H1 (cell line): ENCODE measurements around the gene KATNIP. TPM values are rescaled to one million over a fixed set of nuclear protein-coding genes. Genes with fewer than 3 reads are reported as not detected.

Experiments used
- CTCF ChIA-PET: fragments of 300-600 bp; sonication (Branson Sonifier 250); formaldehyde crosslinking; loops from one replicate; lab custom pipeline; 2021; ENCODE audit not compliant: partially characterized antibody; lab: Charles Lee
- POLR2A ChIA-PET: fragments of 300-600 bp; sonication (Branson Sonifier 250); formaldehyde crosslinking; loops from one replicate; lab custom pipeline; 2021; ENCODE audit warnings: inconsistent platforms; ENCODE audit not compliant: partially characterized antibody; lab: Charles Lee
- DNase-seq, 2 experiments: peaks; one replicate each; pipeline versions ENCODE4 v3.0.0 to v3.0.0-alpha.2; 2010 to 2022; ENCODE audit warnings: low spot score in 2 of 2, low read depth in 1 of 2, mixed read lengths in 1 of 2
- FAIRE-seq: peaks from 2 replicates; lab custom pipeline; 2011; peaks lifted over from hg19 to GRCh38; lab: Jason Lieb, UNC
- H2AFZ ChIP-seq: 2 replicates; pipeline ENCODE4 v1.8.1; 2012; ENCODE audit warnings: low read length, inconsistent platforms
- H2AK5ac ChIP-seq: 2 replicates; pipeline ENCODE4 v1.6.1; 2013; ENCODE audit warnings: low read depth, low read length
- H2BK120ac ChIP-seq: replicated peaks from 2 replicates; pipeline ENCODE3; 2013; ENCODE audit warnings: low read depth, low read length, inconsistent platforms
- H2BK12ac ChIP-seq: 2 replicates; pipeline ENCODE4 v1.6.1; 2013; ENCODE audit warnings: low read depth, low read length
- H2BK15ac ChIP-seq: 2 replicates; pipeline ENCODE4 v1.6.1; 2013; ENCODE audit warnings: low read length
- H2BK20ac ChIP-seq: 2 replicates; pipeline ENCODE4 v1.6.1; 2013; ENCODE audit warnings: low read length
- H2BK5ac ChIP-seq: 2 replicates; pipeline ENCODE4 v1.6.1; 2013; ENCODE audit warnings: low read depth, low read length
- H3K14ac ChIP-seq: 2 replicates; pipeline ENCODE4 v1.6.1; 2013; ENCODE audit warnings: inconsistent platforms; ENCODE audit not compliant: insufficient read length
- H3K18ac ChIP-seq: 2 replicates; pipeline ENCODE4 v1.6.1; 2013; ENCODE audit warnings: low read length; ENCODE audit errors: extremely low read depth
- H3K23ac ChIP-seq: 2 replicates; pipeline ENCODE4 v1.6.1; 2013; ENCODE audit warnings: inconsistent platforms; ENCODE audit not compliant: insufficient read length
- H3K23me2 ChIP-seq: 2 replicates; pipeline ENCODE4 v1.6.1; 2013; ENCODE audit warnings: low read depth, low read length
- H3K27ac ChIP-seq: 2 replicates; pipeline ENCODE4 v1.6.1; 2011; ENCODE audit warnings: low read depth, low read length, inconsistent platforms
- H3K27me3 ChIP-seq, 4 experiments: replicated peaks in 1 of 4; 1 replicate in 1 of 4; 2 replicates in 3 of 4; pipeline versions ENCODE4 v1.6.1 to v1.8.1; 2011 to 2013; ENCODE audit warnings: low read length in 3 of 4, mild to moderate bottlenecking in 3 of 4, inconsistent platforms in 2 of 4, mixed read lengths in 2 of 4, moderate library complexity in 1 of 4; ENCODE audit not compliant: control insufficient read depth in 3 of 4, insufficient read depth in 3 of 4; ENCODE audit errors: extremely low read depth in 1 of 4
- H3K36me3 ChIP-seq, 4 experiments: 2 replicates each; pipeline versions ENCODE4 v1.6.1 to v1.8.1; 2011 to 2013; ENCODE audit warnings: mild to moderate bottlenecking in 4 of 4, low read length in 3 of 4, moderate library complexity in 2 of 4, control low read depth in 1 of 4, inconsistent platforms in 1 of 4; ENCODE audit not compliant: insufficient read depth in 4 of 4, control insufficient read depth in 2 of 4
- H3K4ac ChIP-seq: replicated peaks from 2 replicates; pipeline ENCODE3; 2013; ENCODE audit warnings: low read length, low read depth, mixed read lengths, inconsistent platforms; ENCODE audit not compliant: insufficient read length
- H3K4me1 ChIP-seq, 4 experiments: replicated peaks in 1 of 4; 1 replicate in 1 of 4; 2 replicates in 3 of 4; pipeline versions ENCODE4 v1.6.1 to v1.8.1; 2011 to 2013; ENCODE audit warnings: low read length in 3 of 4, inconsistent platforms in 2 of 4, mixed read lengths in 1 of 4; ENCODE audit not compliant: insufficient read depth in 4 of 4, control insufficient read depth in 3 of 4
- H3K4me2 ChIP-seq, 2 experiments: 2 replicates each; pipeline versions ENCODE4 v1.6.1 to v1.8.1; 2011 to 2013; ENCODE audit warnings: low read depth in 2 of 2, low read length in 2 of 2, control low read depth in 1 of 2, inconsistent platforms in 1 of 2, mild to moderate bottlenecking in 1 of 2; ENCODE audit not compliant: insufficient read depth in 1 of 2
- H3K4me3 ChIP-seq, 4 experiments: fragments of 200-600, 300-600 bp in 1 of 4; sonication (generic), shearing (Covaris generic), sonication (Bioruptor Twin) in 1 of 4; 2 replicates each; pipeline versions ENCODE4 v1.5.1 to v1.8.1; 2011 to 2016; ENCODE audit warnings: low read length in 4 of 4, low read depth in 3 of 4, control low read depth in 2 of 4, inconsistent platforms in 2 of 4, mild to moderate bottlenecking in 2 of 4, mixed read lengths in 1 of 4, moderate library complexity in 1 of 4; ENCODE audit not compliant: insufficient read depth in 2 of 4; ENCODE audit errors: extremely low read depth in 1 of 4
- H3K56ac ChIP-seq: replicated peaks from 2 replicates; pipeline ENCODE3; 2013; ENCODE audit warnings: low read depth, mild to moderate bottlenecking, mixed read lengths, low read length, inconsistent platforms; ENCODE audit not compliant: insufficient read length
- H3K79me1 ChIP-seq: 2 replicates; pipeline ENCODE4 v1.6.1; 2013; ENCODE audit warnings: low read depth, low read length, control low read depth
- H3K79me2 ChIP-seq, 2 experiments: 2 replicates each; pipeline versions ENCODE4 v1.6.1 to v1.8.1; 2012 to 2013; ENCODE audit warnings: low read length in 2 of 2, mild to moderate bottlenecking in 2 of 2, inconsistent platforms in 1 of 2; ENCODE audit not compliant: insufficient read depth in 2 of 2, control insufficient read depth in 1 of 2
- H3K9ac ChIP-seq, 4 experiments: replicated peaks in 1 of 4; 1 replicate in 1 of 4; 2 replicates in 3 of 4; pipeline versions ENCODE4 v1.6.1 to v1.8.1; 2011 to 2013; ENCODE audit warnings: low read depth in 3 of 4, low read length in 3 of 4, control low read depth in 2 of 4, mild to moderate bottlenecking in 2 of 4, moderate library complexity in 2 of 4, inconsistent platforms in 1 of 4; ENCODE audit errors: extremely low read depth in 1 of 4
- H3K9me3 ChIP-seq, 2 experiments: 2 replicates each; pipeline versions ENCODE4 v1.6.1 to v1.8.1; 2012 to 2013; ENCODE audit warnings: mild to moderate bottlenecking in 2 of 2, moderate library complexity in 2 of 2, control low read depth in 1 of 2, inconsistent platforms in 1 of 2, low read depth in 1 of 2, low read length in 1 of 2, mixed read lengths in 1 of 2; ENCODE audit not compliant: insufficient read depth in 2 of 2
- H4K20me1 ChIP-seq, 2 experiments: replicated peaks in 1 of 2; 2 replicates each; pipeline versions ENCODE3 to v1.8.1; 2011 to 2013; ENCODE audit warnings: inconsistent platforms in 2 of 2, low read length in 2 of 2, mild to moderate bottlenecking in 1 of 2; ENCODE audit not compliant: insufficient read depth in 2 of 2, control insufficient read depth in 1 of 2
- H4K5ac ChIP-seq: 2 replicates; pipeline ENCODE4 v1.6.1; 2013; ENCODE audit warnings: low read length, low read depth, mixed read lengths, inconsistent platforms; ENCODE audit not compliant: insufficient read length
- H4K8ac ChIP-seq: 2 replicates; pipeline ENCODE4 v1.8.0; 2013; ENCODE audit warnings: mild to moderate bottlenecking, moderate library complexity, low read length, inconsistent platforms; ENCODE audit not compliant: insufficient read depth; ENCODE audit errors: extremely low read depth
- H4K91ac ChIP-seq: replicated peaks from 2 replicates; pipeline ENCODE3; 2013; ENCODE audit warnings: low read length, mixed read lengths, inconsistent platforms; ENCODE audit not compliant: insufficient read length
- BCL11A ChIP-seq, 2 experiments: IDR thresholded peaks; one replicate each; pipeline ENCODE4 v1.6.1; 2011; ENCODE audit warnings: low read depth in 2 of 2, low read length in 2 of 2, mild to moderate bottlenecking in 2 of 2
- BRCA1 ChIP-seq: IDR thresholded peaks from 2 replicates; pipeline ENCODE4 v1.6.1; 2012; ENCODE audit warnings: low read depth, low read length, improper control_type of control experiment
- CHD1 ChIP-seq: IDR thresholded peaks from 2 replicates; pipeline ENCODE4 v1.6.1; 2012; ENCODE audit warnings: low read depth, low read length, improper control_type of control experiment
- CTBP2 ChIP-seq: IDR thresholded peaks from 2 replicates; pipeline ENCODE4 v1.7.0; 2011; ENCODE audit warnings: borderline replicate concordance, mild to moderate bottlenecking, moderate library complexity, mixed read lengths, low read length; ENCODE audit not compliant: insufficient read depth, insufficient read length
- GABPA ChIP-seq: IDR thresholded peaks from 2 replicates; pipeline ENCODE4 v1.6.1; 2011; ENCODE audit warnings: mild to moderate bottlenecking, low read length, moderate library complexity, borderline replicate concordance; ENCODE audit not compliant: insufficient read depth
- GTF2F1 ChIP-seq: IDR thresholded peaks from 2 replicates; pipeline ENCODE4 v1.6.1; 2012; ENCODE audit warnings: low read depth, low read length, improper control_type of control experiment, borderline replicate concordance
- KDM4A ChIP-seq: IDR thresholded peaks from one replicate; pipeline ENCODE4 v1.7.1; 2012; ENCODE audit warnings: low read depth, mild to moderate bottlenecking, moderate library complexity, low read length, inconsistent platforms; ENCODE audit not compliant: severe bottlenecking
- YY1 ChIP-seq: IDR thresholded peaks from 2 replicates; pipeline ENCODE4 v1.6.1; 2011; ENCODE audit warnings: low read depth, mild to moderate bottlenecking, low read length
- WGBS, 2 experiments: shearing (Covaris generic) in 1 of 2; methylation state at CpG; one replicate each; pipeline versions ENCODE4 v1.1.6 to v1.1.7; 2013 to 2015; ENCODE audit warnings: low lambda C conversion rate in 2 of 2, mixed read lengths in 2 of 2, inconsistent platforms in 1 of 2, low coverage in 1 of 2, missing lambda C conversion rate in 1 of 2; ENCODE audit not compliant: insufficient replicate concordance in 2 of 2, insufficient coverage in 1 of 2, insufficient read length in 1 of 2; ENCODE audit errors: extremely low coverage in 1 of 2, missing lambda C conversion rate in 1 of 2; 5-methylcytosine and 5-hydroxymethylcytosine counted together
- polyA plus RNA-seq, 7 experiments: library from polyadenylated mRNA; depleted of rRNA in 3 of 7; stranded (reverse) in 5 of 7; unstranded in 2 of 7; fragments of >200 nt in 5 of 7; fragments of 200-250 nt in 2 of 7; gene quantifications; 1 replicate in 5 of 7; 2 replicates in 1 of 7; 4 replicates in 1 of 7; pipeline versions ENCODE4 v1.2.1 to v1.2.3, GENCODE V29; 2011 to 2013; ENCODE audit warnings: missing spikeins in 2 of 7, mixed read lengths in 2 of 7
- total RNA-seq: library from RNA; stranded (reverse); fragmentation: NEBNext Ultra II Directional; extraction: Animal tissue kit (Norgen Biotek cat#: 25700); gene quantifications from 2 replicates; pipeline ENCODE4 v1.2.1, GENCODE V29; 2021
- TF ChIP-seq, protein P1 (sequence below): IDR thresholded peaks from 2 replicates; pipeline ENCODE4 v1.6.1; 2011; ENCODE audit warnings: low read length, improper control_type of control experiment
- TF ChIP-seq, protein P2 (sequence below): IDR thresholded peaks from 2 replicates; pipeline ENCODE4 v1.6.1; 2012; ENCODE audit warnings: low read length, inconsistent platforms
- TF ChIP-seq, protein P3 (sequence below): IDR thresholded peaks from 2 replicates; pipeline ENCODE4 v1.6.1; 2012; ENCODE audit warnings: inconsistent platforms

Gene KATNIP
- total and polyA plus RNA-seq, 2 of the 8 experiments (the other 6 are each of a cell fraction or from before 2014, with no cell fraction given): 7.9 to 20.0 TPM

DNA sequence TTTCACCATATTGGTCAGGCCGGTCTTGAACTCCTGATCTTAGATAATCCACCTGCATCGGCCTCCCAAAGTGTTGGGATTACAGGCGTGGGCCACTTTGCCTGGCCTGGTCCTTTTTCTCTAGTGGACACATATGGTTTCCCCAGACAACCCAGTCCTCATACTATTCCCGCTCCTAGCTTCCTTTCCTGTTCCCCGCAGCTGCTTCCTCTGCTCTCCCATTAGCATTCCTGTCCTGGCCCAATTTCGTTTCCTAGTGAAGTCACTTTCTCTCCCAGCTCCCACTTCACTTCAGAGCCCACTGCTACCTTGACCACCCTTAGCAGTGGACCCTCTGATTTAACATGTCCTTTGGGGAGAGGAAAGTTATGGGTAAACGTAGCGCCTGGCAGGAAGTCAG lies 11.3 kb downstream of the KATNIP start:
- no peaks in the 10 kb centered on the region for H3K9me3 ChIP-seq
- H3K4me2 ChIP-seq: no peak overlapping the region
- H3K23me2 ChIP-seq: no peaks in the 10 kb centered on the region
- H3K27me3 ChIP-seq: no peaks in the 10 kb centered on the region
- H3K79me2 ChIP-seq: no peaks in the 10 kb centered on the region
- no peak overlapping the region for H3K23ac ChIP-seq
- no peak overlapping the region for H3K14ac ChIP-seq
- H4K8ac ChIP-seq: no peak overlapping the region
- no peak for DNase-seq
- WGBS, 2 experiments: 91% methylated on average over 8 of the region's 8 CpGs; no CpG with 5 or more reads in 1 of the 2 experiments
- H3K4me3 ChIP-seq: no peak overlapping the region
- no peak overlapping the region for H3K27ac ChIP-seq
- CTCF ChIA-PET: interaction anchor here (0.8 kb wide), 1 partner anchor 41 kb away, joined by 4 read pairs; no protein-coding TSS in a partner anchor
- H3K18ac ChIP-seq: no peak overlapping the region
- no peak overlapping the region for H2BK12ac ChIP-seq
- peaks cover 0 to 3% of the 10 kb centered on the region in 2 experiments for H4K20me1 ChIP-seq
- no peak overlapping the region for H2AFZ ChIP-seq
- no peak overlapping the region for H2BK5ac ChIP-seq
- no peak overlapping the region for H2BK15ac ChIP-seq
- H3K9ac ChIP-seq: no peak overlapping the region
- no peak overlapping the region for H4K5ac ChIP-seq
- no peaks in the 10 kb centered on the region for H3K36me3 ChIP-seq
- H3K56ac ChIP-seq: no peak overlapping the region
- POLR2A ChIA-PET: interaction anchor here (1.0 kb wide), 1 partner anchor 11 kb away, joined by 3 read pairs; the partner anchor contains the start of genes GTF3C1 and KATNIP
- no peak overlapping the region for H2AK5ac ChIP-seq
- no peak overlapping the region for H3K4ac ChIP-seq
- no peak for FAIRE-seq
- peaks cover 3% of the 10 kb centered on the region; the same call in 1 of the 2 replicates for H3K79me1 ChIP-seq
- no peaks in the 10 kb centered on the region for H3K4me1 ChIP-seq
- no peak overlapping the region for H2BK120ac ChIP-seq
- no peak overlapping the region for H2BK20ac ChIP-seq
- no peak overlapping the region for H4K91ac ChIP-seq
- no peak for TF ChIP-seq BRCA1
- TF ChIP-seq, protein P1, sequence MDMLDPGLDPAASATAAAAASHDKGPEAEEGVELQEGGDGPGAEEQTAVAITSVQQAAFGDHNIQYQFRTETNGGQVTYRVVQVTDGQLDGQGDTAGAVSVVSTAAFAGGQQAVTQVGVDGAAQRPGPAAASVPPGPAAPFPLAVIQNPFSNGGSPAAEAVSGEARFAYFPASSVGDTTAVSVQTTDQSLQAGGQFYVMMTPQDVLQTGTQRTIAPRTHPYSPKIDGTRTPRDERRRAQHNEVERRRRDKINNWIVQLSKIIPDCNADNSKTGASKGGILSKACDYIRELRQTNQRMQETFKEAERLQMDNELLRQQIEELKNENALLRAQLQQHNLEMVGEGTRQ: no peak
- TF ChIP-seq CHD1: no peak
- no peak for TF ChIP-seq BCL11A (IDR thresholded peaks at IDR 0.05; ENCODE audit: low read depth in 2 of 2, low read length in 2 of 2)
- no peak for TF ChIP-seq GTF2F1
- TF ChIP-seq, protein P2, sequence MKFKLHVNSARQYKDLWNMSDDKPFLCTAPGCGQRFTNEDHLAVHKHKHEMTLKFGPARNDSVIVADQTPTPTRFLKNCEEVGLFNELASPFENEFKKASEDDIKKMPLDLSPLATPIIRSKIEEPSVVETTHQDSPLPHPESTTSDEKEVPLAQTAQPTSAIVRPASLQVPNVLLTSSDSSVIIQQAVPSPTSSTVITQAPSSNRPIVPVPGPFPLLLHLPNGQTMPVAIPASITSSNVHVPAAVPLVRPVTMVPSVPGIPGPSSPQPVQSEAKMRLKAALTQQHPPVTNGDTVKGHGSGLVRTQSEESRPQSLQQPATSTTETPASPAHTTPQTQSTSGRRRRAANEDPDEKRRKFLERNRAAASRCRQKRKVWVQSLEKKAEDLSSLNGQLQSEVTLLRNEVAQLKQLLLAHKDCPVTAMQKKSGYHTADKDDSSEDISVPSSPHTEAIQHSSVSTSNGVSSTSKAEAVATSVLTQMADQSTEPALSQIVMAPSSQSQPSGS: no peak
- TF ChIP-seq, protein P3, sequence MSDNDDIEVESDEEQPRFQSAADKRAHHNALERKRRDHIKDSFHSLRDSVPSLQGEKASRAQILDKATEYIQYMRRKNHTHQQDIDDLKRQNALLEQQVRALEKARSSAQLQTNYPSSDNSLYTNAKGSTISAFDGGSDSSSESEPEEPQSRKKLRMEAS: no peak
- TF ChIP-seq YY1: no peak
- no peak for TF ChIP-seq GABPA
- TF ChIP-seq KDM4A: no peak
- TF ChIP-seq CTBP2: no peak
